Measurements from ENCODE around the gene IFFO2.

The IFFO2 gene

GRCh38 chr1:18949686-18950400 is 6.6 kb downstream of the IFFO2 start:
- no peak for DNase-seq

DNA sequence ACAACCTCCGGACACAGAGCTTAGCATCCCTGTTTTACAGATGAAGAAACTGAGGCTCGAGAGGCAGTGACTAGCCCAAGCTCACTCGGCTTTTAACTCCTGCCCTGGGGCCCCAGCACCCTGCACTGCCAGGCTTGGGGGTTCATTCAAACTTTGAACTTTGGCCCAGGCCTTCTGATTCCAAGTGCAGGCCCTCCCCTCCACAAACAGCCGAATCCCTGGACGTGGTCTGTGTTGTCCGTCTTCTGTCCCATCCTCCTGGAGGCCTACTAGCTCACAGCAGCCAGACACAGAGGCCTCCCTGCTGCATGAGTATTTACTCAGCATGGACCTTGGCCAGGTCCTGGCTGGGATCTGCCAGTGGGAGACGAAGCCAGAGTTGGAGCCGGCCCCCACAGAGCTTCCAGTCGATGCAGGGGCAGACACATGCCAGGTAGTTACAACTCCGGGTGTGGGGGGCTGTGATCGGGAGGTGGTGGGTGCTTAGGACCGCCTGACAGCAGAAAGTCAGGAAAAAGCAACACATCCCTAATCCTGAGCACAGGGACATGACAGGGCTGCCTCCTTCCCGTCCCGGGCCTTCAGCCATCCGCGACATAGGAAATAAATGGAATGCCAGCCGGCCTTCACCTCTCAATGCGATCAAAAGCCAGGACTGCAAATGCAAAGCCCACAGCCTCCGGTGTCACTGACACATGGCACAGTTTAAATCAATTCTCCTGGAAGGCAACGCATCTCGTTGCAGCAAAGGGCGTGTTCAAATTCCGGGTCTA is 7.4 kb downstream of the IFFO2 start:
- no peak for DNase-seq

- peak; percentile 52 for DNase-seq
Observed at GRCh38 chr1:18948048-18948912, 8.2 kb downstream of the IFFO2 start.

GRCh38 chr1:18947570-18947969 is 8.9 kb downstream of the IFFO2 start:
- no peak for DNase-seq

- DNase-seq = no peak
Observed at GRCh38 chr1:18946550-18947381, 9.7 kb downstream of the IFFO2 start.

- DNase-seq = no peak
Observed at GRCh38 chr1:18945401-18945849, 11.1 kb downstream of the IFFO2 start.

DNA sequence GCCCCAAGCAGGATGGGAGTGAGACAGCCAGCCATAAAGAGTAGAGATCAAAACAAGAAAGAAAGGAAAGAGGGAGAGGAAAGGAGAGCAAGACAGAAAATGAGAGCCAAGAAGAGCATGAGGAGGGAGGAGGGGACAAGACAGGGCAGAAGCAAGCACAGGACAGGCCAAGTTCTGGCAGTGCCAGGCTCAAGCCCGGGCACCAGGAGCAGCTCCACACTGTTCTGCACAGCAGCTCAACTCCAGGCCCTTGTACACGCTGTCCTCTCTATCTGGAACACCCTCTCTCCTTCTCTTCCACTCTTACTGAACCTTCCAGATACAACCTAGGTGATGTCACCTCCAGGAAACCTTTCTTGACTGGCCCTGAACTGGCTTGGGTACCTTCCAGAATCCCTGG is 11.7 kb downstream of the IFFO2 start:
- DNase-seq = no peak

DNA sequence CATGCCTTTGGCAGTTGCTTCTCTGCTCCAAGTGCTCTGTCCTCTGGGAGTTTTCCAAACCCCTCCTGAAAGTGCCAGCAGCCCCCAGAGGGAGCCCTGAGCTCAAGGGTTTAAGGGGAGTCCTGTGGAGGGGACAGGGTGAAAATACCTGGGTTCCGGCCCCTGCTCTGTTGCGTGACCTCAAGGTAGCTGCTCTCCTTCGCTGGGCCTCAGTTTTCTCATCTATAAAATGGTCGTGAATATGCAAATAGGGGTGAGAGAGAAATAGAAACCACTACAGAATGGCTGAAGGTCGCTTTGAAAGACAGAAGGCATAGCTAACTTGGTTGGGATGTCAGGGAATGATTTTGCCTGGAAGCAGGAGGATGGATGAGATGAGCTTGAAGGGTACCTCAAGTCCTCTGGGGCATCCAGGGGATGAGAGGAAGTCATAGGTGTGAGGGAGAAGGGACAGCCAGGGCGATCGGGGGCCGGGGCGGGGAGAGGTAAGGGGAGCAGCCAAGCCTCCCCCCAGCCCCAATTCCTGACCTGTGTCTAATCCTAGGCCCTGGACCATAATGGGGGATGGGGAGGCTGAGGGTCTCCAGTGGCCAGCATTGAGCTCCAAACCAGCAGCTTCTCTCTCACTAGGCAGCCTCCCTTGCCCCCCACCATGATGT is 12.4 kb downstream of the IFFO2 start:
- DNase-seq = no peak

DNA sequence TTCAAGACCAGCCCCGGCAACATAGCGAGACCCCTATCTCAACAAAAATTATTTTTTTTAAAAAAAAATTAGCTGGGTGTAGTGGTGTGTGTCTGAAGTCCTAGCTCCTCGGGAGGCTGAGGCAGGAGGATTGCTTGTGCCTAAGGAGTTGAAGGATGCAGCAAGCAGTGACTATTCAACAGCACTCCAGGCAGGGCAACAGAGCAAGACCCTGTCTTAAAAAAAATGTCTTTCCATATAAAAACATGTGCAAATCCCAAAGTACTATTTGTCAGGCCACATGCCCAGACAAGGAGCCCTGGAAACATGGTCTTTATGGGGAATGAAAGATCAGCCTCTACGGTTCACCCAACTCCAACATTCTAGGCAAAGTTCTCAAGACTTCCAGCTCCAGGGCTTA is 13.3 kb downstream of the IFFO2 start:
- no peak for DNase-seq

- DNase-seq = no peak
Observed at GRCh38 chr1:18942340-18942739, 14.1 kb downstream of the IFFO2 start.

DNA sequence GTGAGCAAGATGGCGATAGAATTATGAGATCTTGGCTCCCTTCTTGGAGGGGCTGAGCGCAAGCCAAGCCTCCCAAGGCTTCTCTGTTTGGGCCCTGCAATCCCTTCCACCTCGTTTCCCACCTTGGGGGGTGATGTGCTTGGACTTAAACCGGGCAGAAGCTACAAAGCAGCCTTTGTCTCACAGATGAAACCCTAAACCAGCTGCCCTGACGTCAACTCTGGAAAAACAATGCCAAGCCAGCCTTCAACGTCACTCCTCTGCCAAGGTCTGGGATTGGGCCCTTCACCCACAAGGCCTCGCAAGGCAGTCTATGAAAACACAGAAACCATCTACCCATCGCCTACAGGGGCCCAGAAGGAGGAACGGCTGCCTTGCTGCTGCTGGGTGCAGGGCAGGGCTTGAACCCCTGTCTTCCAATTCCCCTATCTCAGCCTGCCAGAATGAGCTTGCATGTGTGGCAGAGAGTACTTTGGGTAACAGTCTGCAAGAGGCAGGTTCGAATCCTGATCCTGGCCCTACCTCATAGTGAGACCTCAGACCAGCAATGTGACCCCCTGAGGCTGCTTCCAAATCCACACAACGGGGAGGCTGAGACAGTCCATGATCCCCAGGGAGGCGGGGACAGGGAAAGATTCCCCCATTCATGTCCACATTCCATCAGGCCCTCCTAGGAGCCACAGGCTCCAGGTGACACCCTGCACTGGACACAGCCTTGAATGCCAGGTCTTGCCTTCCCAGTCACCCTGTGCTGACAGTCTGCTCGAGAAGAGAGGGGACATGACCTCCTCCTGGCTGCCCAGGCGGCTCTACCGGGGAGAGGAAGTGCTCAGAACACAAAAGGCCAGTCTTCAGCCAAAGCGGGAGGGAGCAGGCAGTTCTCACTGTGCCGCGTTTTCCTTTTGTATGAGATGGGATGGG is 15.0 kb downstream of the IFFO2 start:
- no peak for DNase-seq

DNA sequence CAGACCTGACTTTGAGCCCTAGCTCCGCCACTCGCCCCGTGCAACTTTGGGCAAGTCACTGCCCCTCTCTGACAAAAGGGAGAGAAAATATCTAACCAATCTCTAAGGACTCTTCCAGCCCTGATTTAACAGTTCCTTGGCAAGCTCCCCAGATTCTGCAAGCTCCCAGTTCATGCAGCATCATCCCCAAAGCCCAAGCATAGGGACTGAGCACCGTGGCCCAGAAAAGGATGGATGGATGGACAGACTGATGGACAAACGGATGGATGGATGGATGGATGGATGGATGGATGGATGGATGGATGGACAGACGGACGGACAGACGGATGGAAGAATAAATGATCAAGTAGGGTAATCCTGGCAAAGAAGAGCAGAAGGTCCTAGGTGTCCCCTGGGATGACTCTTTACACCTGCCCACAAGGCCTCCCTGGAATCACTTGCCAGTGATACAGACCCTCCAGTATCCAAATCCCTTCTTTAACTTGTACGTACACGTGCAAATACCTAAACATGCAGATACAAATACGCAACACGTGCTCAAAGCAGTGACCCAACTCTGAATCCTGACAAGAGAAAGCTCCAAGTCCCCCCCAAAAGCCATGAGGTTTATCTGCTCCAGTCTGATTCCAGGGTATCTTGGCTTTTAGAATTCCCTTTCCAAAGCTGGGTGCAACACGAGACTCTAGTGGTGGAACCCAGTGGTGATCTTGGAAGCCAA is 16.0 kb downstream of the IFFO2 start:
- DNase-seq = no peak

DNA sequence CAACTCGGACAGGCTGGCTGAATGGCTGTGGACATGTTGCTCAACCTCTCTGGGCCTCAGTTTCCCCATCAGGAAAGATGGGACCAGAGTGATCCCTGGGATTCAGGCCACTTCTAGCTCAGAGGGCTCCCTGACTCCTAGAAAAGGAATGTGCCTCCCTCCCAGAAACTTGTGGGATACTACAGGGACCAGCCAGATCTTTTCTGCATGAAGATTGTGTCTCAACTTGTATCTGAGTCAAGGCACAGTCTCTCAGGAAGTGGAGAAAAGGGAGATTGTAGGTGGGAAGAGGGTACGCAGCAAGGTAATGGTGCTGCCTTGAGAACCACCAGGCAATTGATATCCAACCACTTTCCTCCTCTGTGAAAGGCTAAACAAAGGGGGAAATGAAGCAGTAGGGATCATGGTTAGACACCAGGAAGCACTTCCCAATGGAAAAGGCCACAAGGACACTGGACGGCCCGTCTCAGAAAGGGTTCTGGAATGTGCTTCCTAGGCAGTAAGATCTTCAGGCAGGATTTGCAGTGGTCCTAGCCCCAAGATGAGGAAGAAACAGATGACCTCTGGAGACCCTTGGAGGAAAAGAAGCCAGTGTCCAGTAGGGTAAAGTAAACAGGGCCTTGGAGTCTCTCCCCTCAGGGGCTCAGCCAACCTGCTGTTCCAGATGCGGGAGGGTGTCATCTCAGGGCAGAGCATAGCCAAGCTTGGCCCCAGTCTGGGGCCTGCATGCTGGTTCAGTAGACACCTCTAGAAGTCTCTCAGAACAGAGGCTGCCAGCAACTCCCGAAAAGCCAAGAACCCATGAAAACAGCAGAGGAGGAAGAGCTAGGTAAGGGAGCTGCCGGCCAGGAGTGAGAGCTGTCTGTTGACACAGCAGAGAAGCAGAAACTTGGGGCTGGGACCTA is 16.8 kb downstream of the IFFO2 start:
- no peak for DNase-seq

DNA sequence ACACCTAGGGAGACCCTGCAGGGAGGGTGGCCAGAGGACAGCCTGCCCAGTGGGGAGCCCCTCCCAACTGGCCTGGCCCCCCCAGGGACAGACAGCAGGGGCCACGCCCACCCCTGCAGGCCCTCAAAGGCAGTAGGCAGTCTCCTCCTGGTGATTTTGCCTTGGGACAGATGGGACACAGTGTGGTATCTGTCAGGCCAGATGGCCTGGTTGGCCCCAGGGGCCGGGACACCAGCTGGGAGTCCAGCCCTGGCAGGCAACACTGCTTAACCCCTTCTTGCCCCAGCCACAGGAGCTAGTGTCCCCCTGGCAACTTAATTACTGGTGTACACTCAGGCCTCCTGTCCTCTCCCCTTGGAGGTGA is 17.8 kb downstream of the IFFO2 start:
- DNase-seq = no peak

DNA sequence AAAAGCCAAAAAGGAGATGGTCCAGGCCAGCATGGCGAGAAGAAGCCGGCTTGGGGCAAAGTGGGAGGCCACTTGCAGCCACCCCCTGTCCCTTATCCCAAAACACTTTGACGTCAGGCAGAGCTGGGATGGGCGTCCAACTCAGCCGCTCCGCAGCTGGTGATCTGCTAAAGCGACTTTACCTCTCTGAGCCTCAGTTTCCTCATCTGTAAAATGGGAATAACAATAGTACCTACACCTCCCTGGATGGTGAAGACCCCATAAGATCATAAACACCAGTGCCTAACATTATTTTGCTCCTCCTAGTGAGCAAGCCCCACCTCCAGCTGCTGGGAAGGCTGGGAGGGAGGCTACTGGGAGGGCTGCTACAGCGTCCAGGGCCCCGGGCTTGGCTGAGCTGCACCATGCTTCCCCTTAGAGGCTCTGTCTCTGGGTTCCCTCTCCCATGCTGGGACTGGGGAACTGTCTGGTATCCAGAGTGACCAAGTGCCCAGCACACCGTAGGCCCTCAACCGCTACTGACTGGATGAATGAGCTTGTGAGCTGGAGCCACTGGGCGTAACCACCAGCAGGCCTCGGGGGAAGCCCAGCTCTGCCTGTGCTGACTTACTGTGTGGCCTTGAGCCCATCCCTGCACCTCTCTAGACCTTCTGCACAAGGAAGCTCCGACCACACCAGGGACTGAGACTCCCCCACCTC is 18.3 kb downstream of the IFFO2 start:
- DNase-seq = no peak

DNA sequence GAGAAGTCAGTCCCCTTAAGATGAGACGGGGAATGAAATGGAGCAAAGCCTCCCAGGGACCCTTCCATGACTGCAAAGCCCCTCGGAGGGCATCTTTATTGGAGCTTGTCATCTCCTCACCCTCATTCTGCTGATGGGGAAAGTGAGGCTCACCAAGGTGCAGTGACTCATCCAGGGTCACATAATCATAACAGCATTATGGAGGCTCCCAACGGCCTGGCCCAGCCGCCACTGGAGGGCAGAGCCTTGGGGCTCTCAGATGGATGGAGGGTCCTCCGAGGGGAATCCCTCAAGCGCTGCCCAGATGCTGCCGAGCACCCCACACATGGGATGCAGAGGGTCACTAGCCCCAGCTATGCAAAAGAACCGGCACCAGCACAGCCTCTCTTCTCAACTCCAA is 18.9 kb downstream of the IFFO2 start:
- DNase-seq = no peak

- no peak for DNase-seq
Observed at GRCh38 chr1:18936814-18937481, 19.5 kb downstream of the IFFO2 start.

DNA sequence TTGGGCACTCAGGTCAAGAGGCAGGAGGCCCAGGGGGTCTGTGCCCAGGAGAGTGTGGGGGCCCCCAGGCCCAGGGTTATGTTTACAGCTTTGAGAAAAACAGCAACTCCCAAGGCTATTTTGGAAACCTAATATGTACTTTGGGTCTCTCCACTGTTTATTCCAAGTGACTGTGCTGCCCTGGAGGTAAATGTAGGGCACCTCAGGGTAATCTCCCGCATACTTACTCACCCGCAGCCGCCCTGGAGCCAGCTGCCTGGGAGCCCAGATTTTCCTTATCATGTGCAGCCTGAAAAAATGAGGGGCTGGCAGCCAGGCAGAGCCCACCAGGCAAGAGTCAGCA is 20.0 kb downstream of the IFFO2 start:
- no peak for DNase-seq
